Endothelial cell of umbilical vein (primary cell): ENCODE data around the gene TLE3. TPM values are rescaled to one million over a fixed set of nuclear protein-coding genes. Genes with fewer than 3 reads are reported as not detected.

ENCODE experiments used
- BruUV-seq: library from RNA; stranded (reverse); fragments of 400-500 nt; replicated peaks from 2 replicates; lab custom pipeline; 2021; lab: Mats Ljungman, UMichigan
- CTCF ChIA-PET: fragments of 300-600, 350-600 bp; sonication (Branson Sonifier 250); formaldehyde crosslinking; loops from one replicate; lab custom pipeline; 2021; ENCODE audit warnings: antibody characterized with exemption, inconsistent platforms; lab: Charles Lee
- POLR2A ChIA-PET: fragments of 300-600, 350-600 bp; sonication (Branson Sonifier 250); formaldehyde crosslinking; loops from one replicate; lab custom pipeline; 2021; ENCODE audit warnings: antibody characterized with exemption, inconsistent platforms; lab: Charles Lee
- DNase-seq: peaks from one replicate; pipeline ENCODE4 v3.0.0-alpha.2; 2011; ENCODE audit warnings: low read depth, low spot score
- FAIRE-seq: peaks from 2 replicates; lab custom pipeline; 2011; peaks lifted over from hg19 to GRCh38; lab: Jason Lieb, UNC
- H2AFZ ChIP-seq: 2 replicates; pipeline ENCODE4 v1.6.0; 2012; ENCODE audit warnings: low read depth, low read length, control low read depth, inconsistent platforms
- H3K27ac ChIP-seq: 2 replicates; pipeline ENCODE4 v1.5.1; 2011; ENCODE audit warnings: low read depth, mild to moderate bottlenecking, control low read depth, low read length, moderate library complexity; ENCODE audit not compliant: insufficient read depth
- H3K27me3 ChIP-seq, 2 experiments: 2 replicates each; pipeline versions ENCODE4 v1.6.0 to v1.6.1; 2011; ENCODE audit warnings: low read length in 2 of 2, mixed read lengths in 1 of 2; ENCODE audit not compliant: control insufficient read depth in 2 of 2, insufficient read depth in 2 of 2
- H3K36me3 ChIP-seq, 2 experiments: 2 replicates in 1 of 2; 3 replicates in 1 of 2; pipeline ENCODE4 v1.5.1; 2011; ENCODE audit warnings: low read length in 2 of 2, mild to moderate bottlenecking in 1 of 2, moderate library complexity in 1 of 2; ENCODE audit not compliant: control insufficient read depth in 2 of 2, insufficient read depth in 2 of 2; ENCODE audit errors: extremely low read depth in 1 of 2
- H3K4me1 ChIP-seq: 3 replicates; pipeline ENCODE4 v1.5.1; 2011; ENCODE audit warnings: mild to moderate bottlenecking, low read length; ENCODE audit not compliant: control insufficient read depth, insufficient read depth; ENCODE audit errors: extremely low read depth
- H3K4me2 ChIP-seq: 2 replicates; pipeline ENCODE4 v1.6.1; 2011; ENCODE audit warnings: low read length, control low read depth, mixed read lengths; ENCODE audit not compliant: insufficient read depth
- H3K4me3 ChIP-seq, 3 experiments: fragments of 200-600 bp in 1 of 3; sonication (generic), shearing (Covaris generic) in 1 of 3; replicated peaks in 1 of 3; 2 replicates each; pipeline ENCODE4 v1.5.1; 2011 to 2016; ENCODE audit warnings: control low read depth in 3 of 3, low read length in 3 of 3, mild to moderate bottlenecking in 2 of 3, inconsistent platforms in 1 of 3, low read depth in 1 of 3, moderate library complexity in 1 of 3; ENCODE audit not compliant: insufficient read depth in 1 of 3
- H3K79me2 ChIP-seq: 2 replicates; pipeline ENCODE4 v1.6.0; 2012; ENCODE audit warnings: low read length, inconsistent platforms; ENCODE audit not compliant: control insufficient read depth, insufficient read depth
- H3K9ac ChIP-seq: replicated peaks from 2 replicates; pipeline ENCODE3; 2011; ENCODE audit warnings: low read length, control low read depth; ENCODE audit not compliant: insufficient read depth; ENCODE audit errors: extremely low read depth
- H3K9me1 ChIP-seq: replicated peaks from 3 replicates; pipeline ENCODE4 v1.6.0; 2011; ENCODE audit warnings: mild to moderate bottlenecking, low read length; ENCODE audit not compliant: control insufficient read depth, insufficient read depth; ENCODE audit errors: extremely low read depth
- H3K9me3 ChIP-seq: replicated peaks from 2 replicates; pipeline ENCODE4 v1.5.1; 2012; ENCODE audit warnings: low read length, inconsistent platforms; ENCODE audit not compliant: control insufficient read depth, insufficient read depth
- H4K20me1 ChIP-seq: replicated peaks from 2 replicates; pipeline ENCODE3; 2011; ENCODE audit warnings: mild to moderate bottlenecking, low read length; ENCODE audit not compliant: control insufficient read depth, insufficient read depth; ENCODE audit errors: extremely low read depth
- CTCF ChIP-seq, 2 donors: IDR thresholded peaks; 1 replicate in 1 of 2; 2 replicates in 1 of 2; pipeline ENCODE4 v1.5.1; 2011; ENCODE audit warnings: low read length in 2 of 2, mild to moderate bottlenecking in 2 of 2, moderate library complexity in 2 of 2, control low read depth in 1 of 2, inconsistent platforms in 1 of 2, low read depth in 1 of 2; ENCODE audit not compliant: insufficient read depth in 1 of 2; ENCODE audit errors: extremely low read depth in 1 of 2
- EZH2 ChIP-seq: IDR thresholded peaks from 2 replicates; pipeline ENCODE4 v1.6.1; 2012; ENCODE audit warnings: borderline replicate concordance, low read depth, mild to moderate bottlenecking, moderate library complexity, low read length, inconsistent platforms; ENCODE audit not compliant: severe bottlenecking
- FOS ChIP-seq: IDR thresholded peaks from 2 replicates; pipeline ENCODE4 v1.6.1; 2011; ENCODE audit warnings: mild to moderate bottlenecking, low read length, moderate library complexity, borderline replicate concordance; ENCODE audit not compliant: insufficient read depth
- GATA2 ChIP-seq: IDR thresholded peaks from 2 replicates; pipeline ENCODE4 v1.7.0; 2011; ENCODE audit warnings: low read depth, mild to moderate bottlenecking, moderate library complexity, mixed read lengths, low read length; ENCODE audit not compliant: insufficient read length, insufficient read depth
- JUN ChIP-seq: IDR thresholded peaks from 2 replicates; pipeline ENCODE4 v1.6.1; 2011; ENCODE audit warnings: borderline replicate concordance, low read depth; ENCODE audit not compliant: insufficient read length, insufficient read depth
- MAX ChIP-seq: IDR thresholded peaks from 2 replicates; pipeline ENCODE4 v1.6.1; 2011; ENCODE audit not compliant: insufficient read depth, insufficient read length
- MYC ChIP-seq: IDR thresholded peaks from one replicate; pipeline ENCODE4 v1.6.1; 2011; ENCODE audit warnings: mild to moderate bottlenecking, low read depth, low read length
- POLR2A ChIP-seq: IDR thresholded peaks from 2 replicates; pipeline ENCODE4 v1.6.1; 2012; ENCODE audit warnings: low read depth, mild to moderate bottlenecking, control low read depth, low read length
- POLR2AphosphoS5 ChIP-seq: IDR thresholded peaks from 2 replicates; pipeline ENCODE4 v1.6.1; 2012; ENCODE audit warnings: low read depth, mild to moderate bottlenecking, control low read depth, low read length, moderate library complexity; ENCODE audit not compliant: insufficient read depth
- dilution Hi-C: fragments of 300-500 bp; cut with MboI; formaldehyde crosslinking; loops from one replicate; pipeline ENCODE4 v1.15.0; 2019; ENCODE audit warnings: low sequenced_read_pairs; ENCODE audit not compliant: extremely low pct_ligation_motif_present
- intact Hi-C: fragments of 100-400 bp; cut with micrococcal nuclease; formaldehyde crosslinking; loops from one replicate; pipeline ENCODE4 v1.10.0; 2022
- polyA plus RNA-seq, 4 experiments: library from polyadenylated mRNA; depleted of rRNA in 3 of 4; stranded (reverse) in 3 of 4; unstranded in 1 of 4; fragments of >200 nt; gene quantifications; 2 replicates each; pipeline versions ENCODE4 v1.2.1 to v1.2.3, GENCODE V29; 2011 to 2012; ENCODE audit warnings: missing spikeins in 1 of 4
- total RNA-seq: library from RNA; stranded (reverse); gene quantifications from 2 replicates; pipeline ENCODE4 v1.2.3, GENCODE V29; 2021

The TLE3 gene
- total and polyA plus RNA-seq, 2 donors (not counting 3 experiments of a cell fraction or from before 2014, with no cell fraction given): 40.5 to 56.9 TPM

GRCh38 chr15:70116317-70116716 is 18.6 kb upstream of the TLE3 start:
- no peak overlapping the region for H2AFZ ChIP-seq
- peaks cover 0 to 3% of the 10 kb centered on the region in 2 experiments for H3K27me3 ChIP-seq
- DNase-seq (no peak), FAIRE-seq (no peak)
- no TSS peak for BruUV-seq
- POLR2A ChIA-PET: no interaction called here
- H3K9me3 ChIP-seq: no peaks in the 10 kb centered on the region
- H3K9me1 ChIP-seq: no peaks in the 10 kb centered on the region
- no peak for TF ChIP-seq FOS
- TF ChIP-seq POLR2A: no peak
- TF ChIP-seq EZH2: no peak
- TF ChIP-seq MAX: no peak
- TF ChIP-seq JUN: no peak
- TF ChIP-seq POLR2AphosphoS5: no peak
- TF ChIP-seq GATA2: no peak
- TF ChIP-seq MYC: no peak
- no peak for TF ChIP-seq CTCF (IDR thresholded peaks at IDR 0.05; ENCODE audit: extremely low read depth in 1 of 2, insufficient read depth in 1 of 2, low read depth in 1 of 2, low read length in 2 of 2)
- H4K20me1 ChIP-seq: no peaks in the 10 kb centered on the region
- intact Hi-C loops (no loop called here), dilution Hi-C loops (no loop called here)
- H3K9ac ChIP-seq: no peak overlapping the region
- no peak overlapping the region for H3K27ac ChIP-seq
- H3K79me2 ChIP-seq: no peaks in the 10 kb centered on the region
- CTCF ChIA-PET: no interaction called here
- H3K36me3 ChIP-seq: no peaks in the 10 kb centered on the region
- no peak overlapping the region for H3K4me3 ChIP-seq
- no peak overlapping the region for H3K4me2 ChIP-seq
- peaks cover 13% of the 10 kb centered on the region for H3K4me1 ChIP-seq
